Ascending aorta (tissue), 2 donors: ENCODE measurements around the gene MAP3K5. TPM values are rescaled to one million over a fixed set of nuclear protein-coding genes. Genes with fewer than 3 reads are reported as not detected.
A peak's percentile ranks its signal among the peaks of the same experiment; 100 is the strongest.

Experiments used
- DNase-seq, 2 donors: peaks; one replicate each; pipeline ENCODE4 v3.0.0-alpha.2; 2019; ENCODE audit warnings: low spot score in 2 of 2
- H3K27ac ChIP-seq, 2 donors: fragments of 200-600 bp; sonication (generic); one replicate each; pipeline ENCODE4 v1.5.1; 2016 to 2017; ENCODE audit warnings: mild to moderate bottlenecking in 1 of 2
- H3K27me3 ChIP-seq: fragments of 200-600 bp; sonication (generic); one replicate; pipeline ENCODE4 v1.5.1; 2017
- H3K36me3 ChIP-seq, 2 donors: fragments of 200-600 bp; sonication (generic); one replicate each; pipeline ENCODE4 v1.5.1; 2016
- H3K4me1 ChIP-seq, 2 donors: fragments of 200-600 bp; sonication (generic); one replicate each; pipeline ENCODE4 v1.5.1; 2016 to 2017; ENCODE audit warnings: mild to moderate bottlenecking in 1 of 2
- H3K4me3 ChIP-seq, 2 donors: fragments of 200-600 bp; sonication (generic); one replicate each; pipeline ENCODE4 v1.5.1; 2016 to 2017; ENCODE audit warnings: mild to moderate bottlenecking in 1 of 2
- H3K9me3 ChIP-seq, 2 donors: fragments of 200-600 bp; sonication (generic); one replicate each; pipeline ENCODE4 v1.5.1; 2016
- intact Hi-C: fragments of 100-400 bp; cut with DNase I; formaldehyde crosslinking; loops from one replicate; pipeline ENCODE4 v1.15.1; 2023
- total RNA-seq: library from RNA; depleted of rRNA; stranded (reverse); fragments of >200 nt; gene quantifications from one replicate; pipeline ENCODE4 v1.1.0, GENCODE V29; 2016
- TF ChIP-seq, protein P1 (sequence below), 3 experiments: fragments of 200-600 bp in 2 of 3; fragments of 450-650 bp in 1 of 3; sonication (generic) in 2 of 3; IDR thresholded peaks; one replicate each; pipeline ENCODE4 v1.5.1; 2016 to 2019; ENCODE audit warnings: antibody characterized with exemption in 3 of 3, mild to moderate bottlenecking in 1 of 3, moderate library complexity in 1 of 3

Gene MAP3K5
- total RNA-seq, 1 donor from 2014 or later: 40.9 TPM

DNA sequence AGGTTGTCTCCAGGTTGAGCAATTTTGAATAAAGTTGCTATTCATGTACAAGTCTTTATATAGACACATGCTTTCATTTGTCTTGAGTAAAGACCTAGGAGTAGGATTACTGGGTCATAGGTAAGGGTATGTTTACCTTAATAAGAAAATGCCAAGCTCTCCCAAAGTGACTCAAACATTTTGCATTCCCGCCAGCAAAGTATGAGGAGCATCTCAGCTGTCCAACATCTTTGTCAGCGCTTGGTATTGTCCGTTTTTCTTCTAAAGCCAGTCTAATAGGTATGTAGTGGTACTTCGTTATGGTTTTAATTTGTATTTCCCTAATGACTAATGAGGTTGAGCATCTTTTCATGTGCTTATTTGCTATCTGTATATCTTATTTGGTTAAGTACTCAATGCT lies 67.2 kb downstream of the MAP3K5 start:
- Histone ChIP-seq H3K4me1 (peaks cover 3 to 4% of the 10 kb centered on the region in 2 donors), H3K27me3 (no peaks in the 10 kb centered on the region), H3K9me3 (peaks cover 0 to 11% of the 10 kb centered on the region in 2 donors), H3K4me3 (no peak overlapping the region), H3K36me3 (no peaks in the 10 kb centered on the region), H3K27ac (no peak overlapping the region)
- intact Hi-C loops: no loop called here
- no peak for DNase-seq
- TF ChIP-seq, protein P1, sequence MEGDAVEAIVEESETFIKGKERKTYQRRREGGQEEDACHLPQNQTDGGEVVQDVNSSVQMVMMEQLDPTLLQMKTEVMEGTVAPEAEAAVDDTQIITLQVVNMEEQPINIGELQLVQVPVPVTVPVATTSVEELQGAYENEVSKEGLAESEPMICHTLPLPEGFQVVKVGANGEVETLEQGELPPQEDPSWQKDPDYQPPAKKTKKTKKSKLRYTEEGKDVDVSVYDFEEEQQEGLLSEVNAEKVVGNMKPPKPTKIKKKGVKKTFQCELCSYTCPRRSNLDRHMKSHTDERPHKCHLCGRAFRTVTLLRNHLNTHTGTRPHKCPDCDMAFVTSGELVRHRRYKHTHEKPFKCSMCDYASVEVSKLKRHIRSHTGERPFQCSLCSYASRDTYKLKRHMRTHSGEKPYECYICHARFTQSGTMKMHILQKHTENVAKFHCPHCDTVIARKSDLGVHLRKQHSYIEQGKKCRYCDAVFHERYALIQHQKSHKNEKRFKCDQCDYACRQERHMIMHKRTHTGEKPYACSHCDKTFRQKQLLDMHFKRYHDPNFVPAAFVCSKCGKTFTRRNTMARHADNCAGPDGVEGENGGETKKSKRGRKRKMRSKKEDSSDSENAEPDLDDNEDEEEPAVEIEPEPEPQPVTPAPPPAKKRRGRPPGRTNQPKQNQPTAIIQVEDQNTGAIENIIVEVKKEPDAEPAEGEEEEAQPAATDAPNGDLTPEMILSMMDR (IDR thresholded peaks at IDR 0.05): no peak

DNA sequence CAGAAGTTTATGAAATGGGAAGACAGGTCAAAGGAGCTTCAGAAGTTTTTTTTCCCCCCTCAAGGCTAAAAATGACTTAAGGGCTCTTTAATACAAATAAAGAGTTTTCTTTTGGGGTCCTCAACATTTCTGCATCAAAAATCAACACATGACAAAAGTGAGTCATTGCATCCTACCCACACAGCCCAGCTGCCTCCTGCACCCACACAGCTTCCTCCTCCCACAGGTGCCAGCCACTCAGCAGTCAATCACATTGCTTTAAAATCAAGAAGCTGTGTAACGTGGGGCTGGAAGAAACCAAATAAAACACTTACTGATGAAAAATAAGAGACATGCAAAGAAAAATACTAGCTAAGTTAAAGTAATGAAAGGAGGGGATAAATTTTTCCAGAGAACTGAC lies 68.5 kb downstream of the MAP3K5 start:
- TF ChIP-seq, protein P1 (IDR thresholded peaks at IDR 0.05): no peak
- Histone ChIP-seq H3K4me3 (no peak overlapping the region), H3K9me3 (peaks cover 0 to 11% of the 10 kb centered on the region in 2 donors), H3K36me3 (no peaks in the 10 kb centered on the region), H3K27me3 (no peaks in the 10 kb centered on the region), H3K4me1 (peaks cover 3 to 7% of the 10 kb centered on the region in 2 donors), H3K27ac (no peak overlapping the region)
- intact Hi-C loops: no loop called here
- no peak for DNase-seq

DNA sequence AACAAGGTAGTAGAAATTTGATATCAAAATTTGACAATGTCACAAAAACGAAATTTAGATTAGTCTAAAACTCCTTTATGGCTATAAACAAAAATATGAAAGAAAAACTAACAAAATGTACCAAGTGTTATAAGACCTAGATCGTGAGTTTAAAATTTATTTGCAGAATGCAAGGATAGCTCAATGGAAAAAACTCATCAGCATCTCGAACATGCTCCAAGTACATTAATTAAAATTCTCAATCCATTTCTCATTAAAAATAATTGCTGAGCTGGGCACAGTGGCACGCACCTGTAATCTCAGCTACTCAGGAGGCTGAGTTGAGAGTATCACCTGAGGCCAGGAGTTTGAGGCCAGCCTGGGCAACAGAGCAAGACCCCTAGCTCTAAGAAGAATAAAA lies 70.8 kb downstream of the MAP3K5 start:
- intact Hi-C loops: no loop called here
- Histone ChIP-seq H3K36me3 (no peaks in the 10 kb centered on the region), H3K4me3 (no peak overlapping the region), H3K4me1 (peaks cover 4 to 25% of the 10 kb centered on the region in 2 donors), H3K27ac (no peak overlapping the region), H3K9me3 (peaks cover 0 to 11% of the 10 kb centered on the region in 2 donors), H3K27me3 (no peaks in the 10 kb centered on the region)
- TF ChIP-seq, protein P1 (IDR thresholded peaks at IDR 0.05): no peak
- no peak for DNase-seq

DNA sequence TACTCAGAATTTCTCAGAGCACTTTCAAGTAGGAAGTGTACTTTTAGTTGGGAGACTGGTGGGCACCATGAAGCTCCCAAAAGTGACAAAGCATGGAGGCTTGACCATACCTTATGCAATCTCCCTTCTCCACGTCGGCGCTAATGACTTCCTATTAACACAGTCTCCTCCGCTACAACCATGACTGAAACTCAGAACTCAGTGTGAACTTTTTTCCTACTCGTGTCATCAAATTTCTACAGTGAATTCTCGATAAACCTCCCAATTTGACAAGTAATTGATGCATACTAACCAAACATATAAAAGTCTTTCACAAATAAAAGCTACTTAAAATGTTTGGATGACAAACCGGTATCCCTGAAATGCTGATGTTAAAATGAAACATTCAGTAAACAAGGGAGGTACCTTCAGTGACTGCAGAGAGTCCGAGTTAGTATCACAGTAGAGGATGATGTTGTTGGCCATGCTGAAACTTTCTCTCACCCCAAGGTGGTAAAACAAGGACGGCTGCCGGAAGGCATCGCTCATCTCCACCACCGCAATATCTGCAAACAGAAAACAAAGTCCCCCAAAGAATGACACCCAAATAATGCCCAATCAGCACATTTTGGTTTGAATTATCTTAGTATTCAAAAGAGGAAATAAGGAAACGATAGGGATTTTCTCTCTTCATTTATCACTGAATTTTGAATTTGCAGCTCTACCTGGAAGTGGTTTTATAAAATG lies 72.1 kb downstream of the MAP3K5 start:
- no peaks in the 10 kb centered on the region for H3K36me3 ChIP-seq
- no peaks in the 10 kb centered on the region for H3K27me3 ChIP-seq
- no peak overlapping the region for H3K4me3 ChIP-seq
- DNase-seq: no peak
- H3K27ac ChIP-seq: peak overlapping the region in 1 of 2 donors; percentile 4
- H3K9me3 ChIP-seq: peaks cover 0 to 11% of the 10 kb centered on the region in 2 donors
- intact Hi-C loops: no loop called here
- H3K4me1 ChIP-seq: peaks cover 8 to 28% of the 10 kb centered on the region in 2 donors
- TF ChIP-seq, protein P1 (IDR thresholded peaks at IDR 0.05): no peak

DNA sequence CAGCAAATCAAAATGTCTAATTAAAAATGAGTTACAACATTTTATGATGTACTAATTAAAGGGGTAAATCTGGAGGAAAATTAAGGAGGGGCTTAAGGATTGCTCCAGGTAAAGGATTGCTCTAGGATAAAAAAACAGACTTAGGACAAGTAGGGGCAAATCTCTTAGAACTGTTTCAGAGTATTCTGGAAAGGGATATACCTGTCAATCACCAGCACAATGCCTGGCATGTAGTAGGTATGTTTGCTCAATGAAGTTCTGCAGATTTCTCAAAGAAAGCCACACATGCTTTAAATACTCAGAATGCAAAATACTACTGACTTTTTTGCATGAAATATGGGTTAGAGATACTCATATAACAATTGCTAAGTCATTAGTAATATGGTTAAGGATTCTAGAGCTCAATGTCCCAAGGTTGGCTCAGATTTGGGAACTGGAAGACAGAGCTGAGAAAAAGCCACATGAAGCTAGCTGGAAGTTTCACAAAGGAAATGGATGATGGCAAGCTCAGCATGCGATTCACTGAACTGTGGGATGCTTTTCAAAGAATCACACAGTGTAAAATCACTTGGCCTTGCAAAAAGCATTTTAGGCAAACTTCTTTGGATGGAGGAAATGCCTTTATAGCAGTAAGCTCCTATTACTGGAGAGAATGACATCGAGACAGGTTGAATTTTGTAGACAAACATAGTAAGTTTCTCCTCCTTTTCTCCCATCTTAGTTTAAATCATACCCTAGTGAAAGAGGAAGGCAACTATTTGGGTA lies 72.8 kb downstream of the MAP3K5 start:
- H3K9me3 ChIP-seq: peaks cover 0 to 11% of the 10 kb centered on the region in 2 donors
- TF ChIP-seq, protein P1 (IDR thresholded peaks at IDR 0.05): no peak
- DNase-seq: no peak
- H3K36me3 ChIP-seq: no peaks in the 10 kb centered on the region
- intact Hi-C loops: no loop called here
- H3K4me3 ChIP-seq: no peak overlapping the region
- H3K27me3 ChIP-seq: no peaks in the 10 kb centered on the region
- H3K27ac ChIP-seq: peak overlapping the region in 1 of 2 donors; percentile 4
- H3K4me1 ChIP-seq: peaks cover 8 to 28% of the 10 kb centered on the region in 2 donors
